ENCODE measurements around the gene ANKRD39. TPM values are rescaled to one million over a fixed set of nuclear protein-coding genes. Genes with fewer than 3 reads are reported as not detected.

The ANKRD39 gene, protein sequence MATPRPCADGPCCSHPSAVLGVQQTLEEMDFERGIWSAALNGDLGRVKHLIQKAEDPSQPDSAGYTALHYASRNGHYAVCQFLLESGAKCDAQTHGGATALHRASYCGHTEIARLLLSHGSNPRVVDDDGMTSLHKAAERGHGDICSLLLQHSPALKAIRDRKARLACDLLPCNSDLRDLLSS
- 10 to 100 TPM; 31.2 to 33.9 TPM for total RNA-seq

DNA sequence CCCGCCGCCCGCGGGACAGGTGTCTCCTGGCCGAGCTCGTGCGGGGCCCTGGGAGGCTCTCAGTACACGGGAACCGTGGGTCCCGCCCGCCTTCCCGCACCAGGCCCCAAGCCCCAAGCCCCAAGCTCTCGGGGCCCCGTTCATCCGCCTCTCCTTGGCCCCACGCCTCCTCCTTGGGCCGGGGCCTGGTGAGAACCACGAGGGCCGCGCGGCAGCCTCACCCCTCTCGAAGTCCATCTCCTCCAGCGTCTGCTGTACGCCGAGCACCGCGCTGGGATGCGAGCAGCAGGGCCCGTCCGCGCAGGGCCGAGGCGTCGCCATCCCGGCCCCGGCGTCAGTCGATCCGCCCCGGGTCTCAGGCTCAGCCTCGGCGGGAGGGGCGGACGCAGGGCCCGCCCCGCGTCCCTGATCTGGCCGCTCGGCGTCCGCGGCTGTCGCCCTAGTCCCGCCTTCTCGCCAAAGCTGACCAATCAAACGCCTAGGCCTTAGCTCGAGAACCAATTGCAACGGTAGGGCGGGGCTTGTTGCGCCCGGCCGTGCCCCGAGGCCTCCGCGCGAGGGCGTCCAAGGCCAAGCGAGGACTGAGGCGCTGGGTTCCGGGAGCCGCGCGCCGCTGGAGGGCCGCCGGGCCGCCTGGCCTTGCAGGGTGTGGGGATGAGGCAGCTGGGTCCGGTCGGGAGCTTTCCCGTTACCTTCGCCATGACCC lies at the start of gene ANKRD39:
TSS of gene ANKRD39 (minus strand) at position 350 of the 706 bp plus-strand sequence. CDS start at position 321, 29 bp downstream.
- H3K4me3 Mint-ChIP-seq = peak within 1 kb of the TSS; percentile 93
- DNase-seq (peak; percentile 98), ATAC-seq (ENCODE audit: low read depth) (peak; percentile 92)
- POLR2A ChIA-PET = interaction anchor here (0.6 to 3.6 kb wide), 27 partner anchors 10 to 367 kb away, joined by 3 to 88 read pairs (median 5); partner anchors contain the start of genes ANKRD36, CNNM3 and SEMA4C
- H3K36me3 Mint-ChIP-seq = peaks cover 12% of the 10 kb centered on the region
- no peaks in the 10 kb centered on the region for H3K27me3 Mint-ChIP-seq
- peak within 1 kb of the TSS; percentile 89 for H3K27ac Mint-ChIP-seq
- no peaks in the 10 kb centered on the region for H3K9me3 Mint-ChIP-seq
- H3K4me1 Mint-ChIP-seq = peaks cover 31% of the 10 kb centered on the region

DNA sequence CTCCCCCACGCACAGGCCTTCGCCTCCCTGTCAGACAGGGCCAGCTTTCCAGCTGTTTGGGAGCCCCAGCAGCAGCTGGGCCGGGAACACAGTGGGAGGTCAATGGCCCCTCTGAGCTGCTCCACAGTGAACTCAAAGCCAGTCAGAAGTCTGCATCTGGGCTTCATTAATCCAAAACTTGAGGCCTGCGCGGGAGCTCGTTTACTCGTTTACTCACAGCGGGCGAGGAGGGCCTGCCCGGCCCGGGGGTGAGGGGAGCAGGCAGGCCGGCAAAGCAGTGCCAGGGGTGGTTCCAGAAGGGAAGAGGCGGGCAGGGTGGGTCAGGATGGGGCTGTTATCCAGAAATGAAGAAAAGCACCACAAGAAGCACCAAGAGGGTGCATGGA lies 48.9 kb upstream of the ANKRD39 start:
- DNase-seq (no peak), ATAC-seq (ENCODE audit: low read depth) (no peak)
- no peak overlapping the region for H3K4me3 Mint-ChIP-seq
- no peaks in the 10 kb centered on the region for H3K9me3 Mint-ChIP-seq
- H3K27ac Mint-ChIP-seq = no peak overlapping the region
- no peaks in the 10 kb centered on the region for H3K36me3 Mint-ChIP-seq
- H3K27me3 Mint-ChIP-seq = peaks cover 2% of the 10 kb centered on the region
- POLR2A ChIA-PET = no interaction called here
- peaks cover 3% of the 10 kb centered on the region for H3K4me1 Mint-ChIP-seq

DNA sequence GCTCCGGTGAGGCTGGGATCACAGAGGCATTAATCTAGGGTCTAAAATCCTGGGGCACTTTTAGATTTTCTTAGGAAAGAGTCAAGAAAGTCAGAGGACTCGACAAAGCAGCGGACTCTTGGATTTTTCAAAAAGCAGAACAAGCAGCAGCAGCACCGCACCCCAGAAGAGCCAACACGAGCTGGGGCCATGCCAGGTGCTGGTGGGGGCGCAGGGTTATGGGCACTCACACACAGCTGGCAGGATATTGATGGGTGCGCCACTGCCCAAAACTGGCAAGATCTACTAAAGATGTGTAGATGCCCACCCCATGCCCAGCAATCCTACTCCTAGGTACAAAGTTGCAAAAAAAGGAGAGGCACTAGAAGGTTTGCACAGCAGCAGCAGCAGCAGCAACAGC lies 46.0 kb upstream of the ANKRD39 start:
- Mint-ChIP-seq H3K4me3 (no peak overlapping the region), H3K27ac (peak overlapping the region; percentile 30), H3K27me3 (no peaks in the 10 kb centered on the region), H3K9me3 (no peaks in the 10 kb centered on the region), H3K4me1 (peaks cover 3% of the 10 kb centered on the region), H3K36me3 (no peaks in the 10 kb centered on the region)
- ATAC-seq (ENCODE audit: low read depth) (no peak), DNase-seq (no peak)
- POLR2A ChIA-PET = no interaction called here

DNA sequence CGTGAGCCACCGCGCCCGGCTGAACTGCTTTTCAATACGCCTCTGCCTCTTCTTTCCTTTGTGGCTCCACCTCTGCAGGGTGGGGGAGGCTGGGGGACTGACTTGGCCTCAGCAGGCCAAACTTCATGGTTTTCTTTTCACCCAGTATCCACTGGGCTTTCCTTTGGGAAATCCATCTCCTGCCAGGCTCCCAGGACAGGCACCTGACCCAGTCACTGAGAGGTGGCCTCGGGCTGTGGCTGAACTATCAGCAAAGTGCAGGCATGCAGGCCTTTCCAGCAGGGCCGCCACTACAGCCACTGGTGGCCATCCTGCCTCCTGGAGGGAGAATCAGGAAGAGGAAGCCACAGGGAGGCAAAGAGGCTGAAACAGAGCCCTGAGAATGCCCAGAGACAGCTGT lies 45.5 kb upstream of the ANKRD39 start:
- Mint-ChIP-seq H3K4me1 (peaks cover 3% of the 10 kb centered on the region), H3K9me3 (no peaks in the 10 kb centered on the region), H3K36me3 (no peaks in the 10 kb centered on the region), H3K27ac (no peak overlapping the region), H3K4me3 (no peak overlapping the region), H3K27me3 (no peaks in the 10 kb centered on the region)
- POLR2A ChIA-PET = no interaction called here
- DNase-seq (no peak), ATAC-seq (ENCODE audit: low read depth) (no peak)

DNA sequence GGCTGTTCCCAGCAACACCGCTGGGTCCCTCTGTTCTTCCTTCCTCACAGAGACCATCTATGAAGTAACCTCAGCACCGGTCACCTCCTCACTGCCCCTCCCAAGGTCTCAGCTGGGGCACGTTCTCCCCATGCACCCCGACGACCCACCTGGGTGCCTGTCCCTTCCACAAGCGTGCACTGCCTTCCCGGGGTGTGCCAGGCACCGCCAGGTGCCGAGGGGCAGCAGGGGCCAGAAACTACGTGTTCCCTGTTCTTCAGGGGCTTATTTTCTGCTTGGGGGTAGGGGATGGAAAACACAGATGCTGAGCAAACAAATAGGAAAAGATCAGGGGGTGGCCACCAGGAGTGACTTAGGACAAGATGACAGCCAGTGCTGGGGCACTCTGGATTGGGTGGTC lies 42.4 kb upstream of the ANKRD39 start:
- no peaks in the 10 kb centered on the region for H3K36me3 Mint-ChIP-seq
- ATAC-seq (ENCODE audit: low read depth) (no peak), DNase-seq (no peak)
- peaks cover 16% of the 10 kb centered on the region for H3K4me1 Mint-ChIP-seq
- peak overlapping the region; percentile 42 for H3K27ac Mint-ChIP-seq
- no peaks in the 10 kb centered on the region for H3K9me3 Mint-ChIP-seq
- H3K4me3 Mint-ChIP-seq = no peak overlapping the region
- POLR2A ChIA-PET = interaction anchor here (0.7 kb wide), 1 partner anchor 12 kb away, joined by 8 read pairs; no protein-coding TSS in a partner anchor
- H3K27me3 Mint-ChIP-seq = no peaks in the 10 kb centered on the region

DNA sequence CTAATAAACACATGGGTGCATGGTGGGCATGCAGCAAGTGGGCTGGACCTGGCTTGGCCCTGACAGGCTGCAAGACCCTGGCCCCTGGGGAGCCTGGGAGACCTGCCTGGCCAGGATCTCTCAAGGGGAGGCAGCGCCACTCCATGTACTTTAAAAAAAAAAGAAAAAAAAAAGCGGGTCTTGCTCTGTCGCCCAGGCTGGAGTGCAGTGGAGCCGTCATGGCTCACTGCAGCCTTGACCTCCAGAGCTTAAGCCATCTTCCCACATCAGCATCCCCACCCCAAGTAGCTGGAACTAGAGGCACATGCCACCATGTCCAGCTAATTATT lies 41.6 kb upstream of the ANKRD39 start:
- ATAC-seq (ENCODE audit: low read depth) (no peak), DNase-seq (no peak)
- no peak overlapping the region for H3K4me3 Mint-ChIP-seq
- POLR2A ChIA-PET = interaction anchor here (0.9 to 1.0 kb wide), 2 partner anchors 12 to 41 kb away, joined by 3 read pairs; partner anchors contain the start of gene ANKRD39
- no peak overlapping the region for H3K27ac Mint-ChIP-seq
- peaks cover 16% of the 10 kb centered on the region for H3K4me1 Mint-ChIP-seq
- no peaks in the 10 kb centered on the region for H3K27me3 Mint-ChIP-seq
- H3K9me3 Mint-ChIP-seq = no peaks in the 10 kb centered on the region
- no peaks in the 10 kb centered on the region for H3K36me3 Mint-ChIP-seq

DNA sequence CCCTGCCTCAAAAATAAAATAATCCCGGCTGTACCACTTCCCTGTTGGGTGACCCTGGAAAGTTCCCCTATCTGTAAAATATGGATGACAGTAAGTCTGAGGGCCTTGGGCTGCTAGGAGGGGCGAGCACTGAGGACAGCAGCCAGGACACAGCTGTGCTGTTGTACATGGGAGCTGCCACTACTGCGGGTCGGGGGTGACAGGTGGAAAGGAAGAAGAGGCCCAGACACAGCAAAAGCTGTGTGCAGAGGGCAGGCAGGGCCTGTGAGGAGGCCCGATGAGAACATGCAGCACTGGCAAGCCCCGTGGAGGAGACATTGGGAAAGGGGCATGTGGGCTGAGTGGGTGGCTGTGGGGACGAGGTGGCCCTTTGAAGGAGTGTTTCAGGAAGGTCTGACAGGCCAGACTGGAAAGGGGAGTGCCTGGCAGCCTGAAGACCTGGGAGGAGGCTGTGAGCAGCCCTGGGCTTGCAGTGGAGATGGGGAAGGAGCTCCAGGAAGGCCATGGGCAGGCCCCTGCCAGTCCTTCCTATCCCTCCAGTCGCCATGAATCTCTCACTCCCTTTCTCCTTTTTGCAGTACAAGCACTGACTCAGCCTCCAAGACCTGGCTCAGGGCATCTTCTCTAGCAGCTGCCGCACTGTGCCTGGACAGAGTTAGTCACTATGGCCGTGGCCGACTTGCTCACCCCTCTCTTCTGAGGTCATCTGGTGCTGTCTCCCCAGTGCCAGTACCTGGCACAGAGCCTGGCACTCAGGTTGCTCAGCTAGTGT lies 41.0 kb upstream of the ANKRD39 start:
- H3K27ac Mint-ChIP-seq = no peak overlapping the region
- no peaks in the 10 kb centered on the region for H3K36me3 Mint-ChIP-seq
- H3K27me3 Mint-ChIP-seq = no peaks in the 10 kb centered on the region
- no peak for ATAC-seq (ENCODE audit: low read depth)
- no peak for DNase-seq
- peaks cover 13% of the 10 kb centered on the region for H3K4me1 Mint-ChIP-seq
- H3K4me3 Mint-ChIP-seq = no peak overlapping the region
- POLR2A ChIA-PET = interaction anchor here (0.5 to 1.0 kb wide), 3 partner anchors 13 to 41 kb away, joined by 3 read pairs; partner anchors contain the start of gene ANKRD39
- no peaks in the 10 kb centered on the region for H3K9me3 Mint-ChIP-seq

DNA sequence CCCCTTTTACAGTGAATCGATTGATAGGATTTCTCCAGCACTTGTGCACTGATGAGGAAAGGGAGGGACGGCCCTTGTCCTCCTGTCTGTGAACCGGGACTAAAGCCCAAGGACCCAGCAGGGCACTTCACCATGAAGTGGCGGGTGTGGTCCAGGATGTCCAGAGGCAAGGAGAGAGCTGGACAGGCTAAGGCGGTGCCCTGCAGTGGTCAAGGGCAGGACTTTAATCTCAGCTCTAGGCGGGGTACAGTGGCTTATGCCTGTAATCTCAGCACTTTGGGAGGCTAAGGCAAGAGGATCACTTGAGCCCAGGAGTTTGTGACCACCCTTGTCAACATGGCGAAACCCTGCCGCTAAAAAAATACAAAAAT lies 40.3 kb upstream of the ANKRD39 start:
- no peak for DNase-seq
- no peak overlapping the region for H3K4me3 Mint-ChIP-seq
- peaks cover 13% of the 10 kb centered on the region for H3K4me1 Mint-ChIP-seq
- no peaks in the 10 kb centered on the region for H3K27me3 Mint-ChIP-seq
- no peaks in the 10 kb centered on the region for H3K36me3 Mint-ChIP-seq
- no peaks in the 10 kb centered on the region for H3K9me3 Mint-ChIP-seq
- POLR2A ChIA-PET = no interaction called here
- no peak for ATAC-seq (ENCODE audit: low read depth)
- no peak overlapping the region for H3K27ac Mint-ChIP-seq

DNA sequence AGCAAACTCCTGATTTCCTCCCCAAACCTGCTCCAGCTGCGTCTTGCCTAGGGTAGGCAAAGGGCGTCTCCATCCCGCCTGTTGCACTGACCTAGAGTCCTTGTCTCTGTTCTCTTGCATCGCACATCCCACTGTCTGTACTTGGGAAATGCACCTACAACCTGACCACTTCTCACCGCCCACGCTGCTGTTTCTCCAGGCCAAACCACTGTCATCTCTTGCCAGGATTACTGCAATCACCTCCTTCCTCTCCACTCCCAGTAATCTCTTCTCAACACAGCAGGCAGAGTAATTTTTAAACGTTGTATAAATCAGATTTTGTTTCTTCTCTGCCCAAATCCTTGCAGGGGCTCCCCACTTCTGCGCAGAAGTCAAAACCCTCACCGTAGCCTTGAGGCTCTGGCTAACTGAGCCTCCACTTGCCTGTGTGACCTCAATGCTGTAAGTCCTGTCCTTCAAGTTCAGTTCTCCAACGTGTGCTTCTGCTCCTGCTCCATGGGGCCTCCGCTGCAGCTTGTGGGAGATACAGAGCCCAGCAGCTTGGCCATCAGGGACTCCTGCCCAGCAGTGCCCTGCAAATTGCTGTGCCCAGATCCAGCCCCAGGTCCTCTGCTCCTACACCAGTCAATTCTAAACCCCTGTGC lies 39.8 kb upstream of the ANKRD39 start:
- ATAC-seq (ENCODE audit: low read depth) (no peak), DNase-seq (no peak)
- no peaks in the 10 kb centered on the region for H3K9me3 Mint-ChIP-seq
- peaks cover 14% of the 10 kb centered on the region for H3K4me1 Mint-ChIP-seq
- no peak overlapping the region for H3K4me3 Mint-ChIP-seq
- no peaks in the 10 kb centered on the region for H3K36me3 Mint-ChIP-seq
- H3K27ac Mint-ChIP-seq = no peak overlapping the region
- POLR2A ChIA-PET = no interaction called here
- H3K27me3 Mint-ChIP-seq = no peaks in the 10 kb centered on the region

DNA sequence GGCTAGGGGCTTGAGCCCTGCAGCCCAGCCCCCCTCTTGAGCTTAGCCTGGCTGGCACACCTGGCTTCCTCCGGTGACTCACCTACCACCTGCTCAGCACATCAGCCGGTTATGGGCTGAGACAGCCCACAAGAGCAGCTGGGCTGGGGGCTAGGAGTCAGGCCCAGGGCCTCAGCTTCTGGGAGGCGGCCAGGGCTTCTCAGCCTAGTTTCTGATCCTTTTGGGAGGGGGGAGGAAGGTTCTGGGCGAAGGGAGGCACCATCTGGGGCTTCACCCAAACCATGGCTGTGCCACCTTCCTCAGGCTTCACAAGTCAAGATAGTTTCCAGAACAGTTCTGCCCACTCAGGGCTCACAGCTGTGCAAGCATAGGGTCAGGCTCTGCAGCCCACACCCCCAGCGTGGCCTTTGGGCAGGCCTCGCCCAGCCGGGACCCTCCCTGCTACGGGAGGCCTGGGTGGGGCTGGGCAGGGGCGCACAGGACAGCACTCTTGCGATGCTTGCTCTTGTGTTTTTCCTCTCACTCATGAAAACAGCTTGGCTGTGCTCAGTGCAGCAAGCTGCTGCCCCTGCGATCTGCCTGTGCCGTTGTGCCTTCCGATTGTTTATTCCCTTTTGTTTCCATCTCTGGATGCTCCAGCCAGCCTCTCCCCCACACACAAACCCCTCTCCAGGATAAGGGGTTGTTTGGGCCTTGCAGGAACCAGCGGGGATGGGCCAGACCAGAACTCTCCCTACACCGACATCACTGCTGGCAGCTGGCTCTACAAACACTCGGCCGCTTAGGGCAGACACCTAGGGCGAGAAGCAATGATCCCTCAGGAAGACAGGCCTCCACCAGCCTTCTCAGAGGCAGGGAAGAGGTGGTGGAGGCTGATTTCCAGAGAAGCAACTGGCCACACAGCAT lies 38.2 kb upstream of the ANKRD39 start:
- POLR2A ChIA-PET = interaction anchor here (0.9 kb wide), 1 partner anchor 26 kb away, joined by 3 read pairs; the partner anchor contains the start of gene SEMA4C
- peak; percentile 20 for ATAC-seq (ENCODE audit: low read depth)
- no peak for DNase-seq

DNA sequence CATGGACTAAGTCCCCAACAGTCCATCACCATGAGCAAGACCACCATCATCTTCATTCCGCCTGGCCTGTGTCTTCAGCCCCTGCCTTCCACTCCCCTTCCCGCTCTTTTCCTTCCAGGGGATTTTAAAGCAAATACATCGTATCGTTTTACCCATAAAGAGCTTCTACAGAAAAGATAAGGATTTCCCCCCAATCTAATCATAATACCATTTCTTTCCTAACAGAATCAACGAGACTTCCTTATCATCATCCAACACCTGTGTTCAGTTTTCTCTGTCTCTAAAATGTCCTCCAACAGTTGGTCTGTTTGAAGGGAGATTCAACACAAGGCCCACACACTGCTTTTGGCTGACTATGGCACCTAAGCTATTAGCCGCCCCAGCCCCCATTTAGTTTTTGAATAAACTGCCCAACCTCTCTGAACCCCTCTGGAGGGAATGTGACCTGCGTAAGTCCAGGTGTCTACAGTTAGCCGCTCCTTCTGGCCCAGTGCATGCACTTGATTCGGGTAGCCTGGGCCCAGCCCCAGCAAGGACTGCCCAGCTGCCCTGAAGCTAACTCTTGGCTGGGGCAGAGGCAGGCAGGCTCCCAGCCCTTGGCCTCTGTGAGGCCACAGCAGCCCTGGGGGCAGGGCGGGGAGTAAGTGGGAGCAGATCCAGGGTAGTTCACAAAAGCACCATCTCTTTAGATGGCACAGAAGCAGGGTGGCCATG lies 37.4 kb upstream of the ANKRD39 start:
- no peaks in the 10 kb centered on the region for H3K36me3 Mint-ChIP-seq
- H3K4me1 Mint-ChIP-seq = peaks cover 24% of the 10 kb centered on the region
- DNase-seq (no peak), ATAC-seq (ENCODE audit: low read depth) (peak; percentile 6)
- H3K9me3 Mint-ChIP-seq = no peaks in the 10 kb centered on the region
- H3K27ac Mint-ChIP-seq = peak overlapping the region; percentile 10
- no peaks in the 10 kb centered on the region for H3K27me3 Mint-ChIP-seq
- H3K4me3 Mint-ChIP-seq = no peak overlapping the region
- POLR2A ChIA-PET = interaction anchor here (0.9 kb wide), 1 partner anchor 26 kb away, joined by 3 read pairs; the partner anchor contains the start of gene SEMA4C

More for the DNA sequence above, 38.2 kb upstream of the ANKRD39 start:
- no peaks in the 10 kb centered on the region for H3K36me3 Mint-ChIP-seq
- no peak overlapping the region for H3K4me3 Mint-ChIP-seq
- no peaks in the 10 kb centered on the region for H3K9me3 Mint-ChIP-seq
- H3K27ac Mint-ChIP-seq = peak overlapping the region; percentile 81
- H3K4me1 Mint-ChIP-seq = peaks cover 24% of the 10 kb centered on the region
- H3K27me3 Mint-ChIP-seq = no peaks in the 10 kb centered on the region

DNA sequence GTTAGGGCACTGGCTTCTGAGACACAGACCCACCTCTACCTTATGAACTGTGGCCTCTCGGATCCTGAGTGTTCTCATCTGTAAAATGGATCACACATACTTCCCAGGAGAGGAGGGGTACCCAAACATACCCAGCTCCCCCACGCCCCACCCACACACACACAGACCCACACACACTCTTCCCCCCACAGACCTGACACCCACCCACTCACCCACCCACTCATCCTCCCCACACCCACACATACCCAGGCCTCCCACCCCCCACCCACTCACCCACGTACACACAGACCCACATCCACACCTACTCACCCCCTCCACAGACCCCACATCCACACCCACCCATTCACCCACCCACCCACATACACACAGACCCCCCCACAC lies 36.3 kb upstream of the ANKRD39 start:
- Mint-ChIP-seq H3K4me3 (no peak overlapping the region), H3K4me1 (peaks cover 24% of the 10 kb centered on the region), H3K27me3 (no peaks in the 10 kb centered on the region), H3K27ac (no peak overlapping the region), H3K9me3 (no peaks in the 10 kb centered on the region), H3K36me3 (no peaks in the 10 kb centered on the region)
- ATAC-seq (ENCODE audit: low read depth) (no peak), DNase-seq (no peak)
- POLR2A ChIA-PET = no interaction called here
